ENCODE measurements around the gene SIM1.

Gene SIM1

DNA sequence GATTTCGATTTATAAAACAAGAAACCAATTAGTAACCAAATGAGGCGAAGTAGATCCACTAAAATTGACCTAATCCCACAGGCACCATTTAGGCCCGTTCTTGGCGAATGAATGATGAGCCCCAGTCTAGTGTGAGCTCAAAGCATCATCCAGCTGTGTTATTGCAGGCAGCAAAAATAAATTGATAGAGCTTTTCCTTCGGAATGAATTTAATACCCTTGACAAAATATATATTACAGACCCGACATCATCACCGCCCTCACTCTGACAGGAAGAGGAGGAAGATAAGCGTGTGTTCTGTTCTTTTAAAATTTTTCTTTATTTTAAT, 7.8 kb downstream of the SIM1 start:
- TF ChIP-seq, protein P1, sequence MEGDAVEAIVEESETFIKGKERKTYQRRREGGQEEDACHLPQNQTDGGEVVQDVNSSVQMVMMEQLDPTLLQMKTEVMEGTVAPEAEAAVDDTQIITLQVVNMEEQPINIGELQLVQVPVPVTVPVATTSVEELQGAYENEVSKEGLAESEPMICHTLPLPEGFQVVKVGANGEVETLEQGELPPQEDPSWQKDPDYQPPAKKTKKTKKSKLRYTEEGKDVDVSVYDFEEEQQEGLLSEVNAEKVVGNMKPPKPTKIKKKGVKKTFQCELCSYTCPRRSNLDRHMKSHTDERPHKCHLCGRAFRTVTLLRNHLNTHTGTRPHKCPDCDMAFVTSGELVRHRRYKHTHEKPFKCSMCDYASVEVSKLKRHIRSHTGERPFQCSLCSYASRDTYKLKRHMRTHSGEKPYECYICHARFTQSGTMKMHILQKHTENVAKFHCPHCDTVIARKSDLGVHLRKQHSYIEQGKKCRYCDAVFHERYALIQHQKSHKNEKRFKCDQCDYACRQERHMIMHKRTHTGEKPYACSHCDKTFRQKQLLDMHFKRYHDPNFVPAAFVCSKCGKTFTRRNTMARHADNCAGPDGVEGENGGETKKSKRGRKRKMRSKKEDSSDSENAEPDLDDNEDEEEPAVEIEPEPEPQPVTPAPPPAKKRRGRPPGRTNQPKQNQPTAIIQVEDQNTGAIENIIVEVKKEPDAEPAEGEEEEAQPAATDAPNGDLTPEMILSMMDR (IDR thresholded peaks at IDR 0.05; ENCODE audit: poor library complexity, severe bottlenecking) = no peak
- H3K4me3 ChIP-seq (ENCODE audit: severe bottlenecking) = no peak overlapping the region
- DNase-seq (ENCODE audit: low spot score) (no peak), ATAC-seq (ENCODE audit: low read depth) (no peak)
- no peaks in the 10 kb centered on the region for H3K36me3 ChIP-seq (ENCODE audit: low read depth)
- H3K27me3 ChIP-seq (ENCODE audit: insufficient read depth, poor library complexity, severe bottlenecking) = peaks cover 100% of the 10 kb centered on the region
- no peaks in the 10 kb centered on the region for H3K9me3 ChIP-seq (ENCODE audit: severe bottlenecking)
- H3K27ac ChIP-seq (ENCODE audit: poor library complexity, severe bottlenecking) = no peak overlapping the region
- H3K4me1 ChIP-seq (ENCODE audit: insufficient read depth, poor library complexity, severe bottlenecking) = peaks cover under 1% of the 10 kb centered on the region

DNA sequence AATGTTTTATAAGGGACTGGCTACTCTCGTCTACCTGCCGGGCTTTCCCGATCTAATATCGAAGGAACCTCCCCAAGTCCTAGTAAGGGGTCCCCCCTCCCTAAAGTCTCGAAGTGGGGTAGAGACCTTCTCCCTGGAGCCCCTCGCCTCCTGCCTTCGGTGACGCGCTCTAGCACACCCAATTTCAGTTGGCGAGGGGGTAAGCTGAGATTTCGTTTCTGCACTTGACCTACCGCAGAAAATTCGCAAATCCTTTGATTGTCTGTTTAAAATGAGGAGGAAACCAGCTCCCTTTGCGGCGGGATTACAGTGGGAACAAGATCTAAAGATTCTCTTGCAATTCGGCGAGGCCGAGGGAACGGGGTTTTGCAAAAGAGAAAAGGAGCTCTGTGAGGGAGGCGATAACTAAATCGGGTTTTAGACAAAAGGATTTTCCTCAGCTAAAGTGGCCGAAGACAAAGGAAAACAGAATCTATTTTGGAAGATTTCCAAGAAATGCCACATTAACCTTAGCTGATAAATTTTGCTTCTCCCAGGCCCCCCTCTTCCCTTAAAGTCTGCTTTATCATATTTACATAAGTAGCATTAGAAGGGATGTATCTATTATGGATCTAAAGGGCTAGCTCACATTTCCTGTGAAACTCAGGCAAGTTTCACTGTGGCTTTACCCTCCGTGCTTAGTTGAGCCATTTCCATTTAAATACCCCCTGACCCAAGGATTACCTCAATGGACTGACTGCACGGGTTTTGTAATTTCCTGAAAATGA, 8.4 kb downstream of the SIM1 start:
- TF ChIP-seq, protein P1 (IDR thresholded peaks at IDR 0.05; ENCODE audit: poor library complexity, severe bottlenecking) = no peak
- H3K27ac ChIP-seq (ENCODE audit: poor library complexity, severe bottlenecking) = no peak overlapping the region
- H3K9me3 ChIP-seq (ENCODE audit: severe bottlenecking) = no peaks in the 10 kb centered on the region
- ATAC-seq (ENCODE audit: low read depth) (no peak), DNase-seq (ENCODE audit: low spot score) (no peak)
- H3K4me3 ChIP-seq (ENCODE audit: severe bottlenecking) = no peak overlapping the region
- no peaks in the 10 kb centered on the region for H3K4me1 ChIP-seq (ENCODE audit: insufficient read depth, poor library complexity, severe bottlenecking)
- peaks cover 100% of the 10 kb centered on the region for H3K27me3 ChIP-seq (ENCODE audit: insufficient read depth, poor library complexity, severe bottlenecking)
- H3K36me3 ChIP-seq (ENCODE audit: low read depth) = no peaks in the 10 kb centered on the region

DNA sequence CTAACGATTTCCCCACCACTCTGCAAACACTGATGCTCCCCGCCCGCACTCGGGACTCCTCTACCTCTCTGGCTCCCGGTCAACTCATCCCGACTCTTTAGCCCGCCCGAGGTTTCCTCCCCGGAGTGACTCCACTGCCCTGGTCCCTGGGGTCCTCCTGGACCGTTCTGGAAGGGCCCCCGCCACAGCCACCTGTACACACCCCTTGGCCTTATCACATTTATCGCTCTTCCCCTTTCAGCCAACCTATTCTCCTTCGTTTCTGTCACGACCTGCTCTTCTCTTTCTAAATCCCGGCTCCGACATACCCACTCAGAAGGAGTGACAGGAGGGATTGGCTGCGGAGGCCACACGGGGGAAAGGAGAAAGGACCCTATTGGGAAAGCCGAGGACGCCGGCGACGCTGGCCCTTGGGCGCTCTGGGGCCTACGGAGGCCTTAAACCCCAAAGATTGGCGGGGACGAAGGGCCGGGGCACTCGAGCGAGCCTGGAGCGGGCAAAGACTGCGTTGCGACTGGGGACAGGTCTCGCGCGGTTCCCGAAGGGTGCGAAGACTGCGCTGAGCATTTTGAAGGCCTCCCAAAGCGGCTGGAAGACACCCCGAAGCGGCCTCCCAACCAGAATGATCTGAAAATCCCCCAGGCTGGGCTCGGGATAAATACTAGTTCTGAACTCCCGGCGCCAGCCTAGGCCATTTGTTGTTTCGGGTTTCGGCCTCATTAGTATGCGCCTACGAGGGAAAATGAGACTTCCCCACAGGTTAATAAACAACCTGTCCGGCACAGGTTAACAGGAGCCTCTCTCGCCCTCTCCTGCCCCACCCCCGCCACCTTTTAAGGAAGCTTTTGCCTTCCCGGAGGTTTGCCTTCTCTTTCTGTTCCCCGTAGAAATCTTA, 9.2 kb downstream of the SIM1 start:
- Histone ChIP-seq H3K27ac (ENCODE audit: poor library complexity, severe bottlenecking) (no peak overlapping the region), H3K27me3 (ENCODE audit: insufficient read depth, poor library complexity, severe bottlenecking) (peaks cover 91% of the 10 kb centered on the region), H3K36me3 (ENCODE audit: low read depth) (no peaks in the 10 kb centered on the region), H3K9me3 (ENCODE audit: severe bottlenecking) (no peaks in the 10 kb centered on the region), H3K4me1 (ENCODE audit: insufficient read depth, poor library complexity, severe bottlenecking) (no peaks in the 10 kb centered on the region), H3K4me3 (ENCODE audit: severe bottlenecking) (no peak overlapping the region)
- TF ChIP-seq, protein P1 (IDR thresholded peaks at IDR 0.05; ENCODE audit: poor library complexity, severe bottlenecking) = no peak
- ATAC-seq (ENCODE audit: low read depth) (no peak; the same call in 2 of the 3 replicates), DNase-seq (ENCODE audit: low spot score) (no peak)

DNA sequence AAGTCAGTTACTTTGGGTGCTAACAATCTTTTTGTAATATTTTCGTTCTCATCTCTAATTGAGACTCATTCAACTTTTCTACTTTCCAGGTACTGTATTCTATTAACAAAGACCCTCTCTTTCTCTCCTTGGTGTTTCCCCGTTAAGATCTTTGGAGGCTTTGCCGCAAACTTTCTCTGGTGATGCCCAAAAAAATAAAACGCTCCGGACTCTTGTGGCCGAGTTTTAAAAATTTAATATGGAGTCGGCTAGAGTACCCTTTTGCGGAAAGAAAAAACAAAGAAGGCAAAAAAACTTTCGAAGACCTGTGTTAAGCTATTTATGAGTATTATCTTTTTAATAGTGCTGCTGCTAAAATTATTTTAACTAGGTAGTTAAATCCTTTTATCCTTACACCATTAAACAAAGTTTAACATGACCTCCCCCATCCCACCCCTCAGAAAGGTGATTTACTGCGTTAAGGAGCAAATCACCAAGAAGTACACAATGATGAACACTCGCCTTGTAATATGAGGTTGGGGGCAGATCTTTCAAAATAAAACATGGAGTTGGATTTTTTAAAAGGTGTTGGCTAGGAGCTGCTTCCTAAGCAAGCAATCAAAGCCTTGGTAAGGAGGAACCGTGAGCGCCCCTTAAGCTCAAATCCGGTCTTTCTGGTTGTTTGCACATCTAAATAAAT, 10.0 kb downstream of the SIM1 start:
- no peaks in the 10 kb centered on the region for H3K4me1 ChIP-seq (ENCODE audit: insufficient read depth, poor library complexity, severe bottlenecking)
- H3K27me3 ChIP-seq (ENCODE audit: insufficient read depth, poor library complexity, severe bottlenecking) = peaks cover 83% of the 10 kb centered on the region
- no peak overlapping the region for H3K4me3 ChIP-seq (ENCODE audit: severe bottlenecking)
- DNase-seq (ENCODE audit: low spot score) (no peak), ATAC-seq (ENCODE audit: low read depth) (no peak)
- H3K27ac ChIP-seq (ENCODE audit: poor library complexity, severe bottlenecking) = no peak overlapping the region
- H3K9me3 ChIP-seq (ENCODE audit: severe bottlenecking) = no peaks in the 10 kb centered on the region
- H3K36me3 ChIP-seq (ENCODE audit: low read depth) = no peaks in the 10 kb centered on the region
- TF ChIP-seq, protein P1 (IDR thresholded peaks at IDR 0.05; ENCODE audit: poor library complexity, severe bottlenecking) = no peak

Measured in RWPE2 (cell line).